HEK293 (cell line): ENCODE results near the gene RND1.
A peak's percentile ranks its signal among the peaks of the same experiment; 100 is the strongest.

Experiments used
- AEBP2 ChIP-seq: fragments of 450-650 bp; formaldehyde crosslinking; IDR thresholded peaks from 2 replicates; pipeline ENCODE4 v1.5.1; 2016; ENCODE audit warnings: missing biosample characterization, missing genetic modification characterization, borderline replicate concordance
- BCL11A ChIP-seq: fragments of 450-650 bp; formaldehyde crosslinking; IDR thresholded peaks from 2 replicates; pipeline ENCODE4 v1.5.1; 2016; ENCODE audit warnings: low read depth, missing biosample characterization, missing genetic modification characterization
- HOXD13 ChIP-seq: sonication (generic); formaldehyde crosslinking; IDR thresholded peaks from 2 replicates; pipeline ENCODE4 v1.8.0; 2022; ENCODE audit warnings: missing genetic modification reagents, borderline replicate concordance
- KLF8 ChIP-seq: fragments of 450-650 bp; formaldehyde crosslinking; IDR thresholded peaks from 2 replicates; pipeline ENCODE4 v1.5.1; 2016; ENCODE audit warnings: missing biosample characterization, missing genetic modification characterization
- MZF1 ChIP-seq: fragments of 450-650 bp; formaldehyde crosslinking; IDR thresholded peaks from 2 replicates; pipeline ENCODE4 v1.5.1; 2017; ENCODE audit warnings: missing biosample characterization, missing genetic modification characterization, borderline replicate concordance
- OSR2 ChIP-seq: fragments of 450-650 bp; formaldehyde crosslinking; IDR thresholded peaks from 2 replicates; pipeline ENCODE4 v1.5.1; 2016; ENCODE audit warnings: missing biosample characterization, missing genetic modification characterization
- PRDM10 ChIP-seq: fragments of 450-650 bp; formaldehyde crosslinking; IDR thresholded peaks from 2 replicates; pipeline ENCODE4 v1.5.1; 2016; ENCODE audit warnings: missing biosample characterization, missing genetic modification characterization
- SETDB1 ChIP-seq: IDR thresholded peaks from one replicate; pipeline ENCODE4 v1.6.1; 2017; ENCODE audit warnings: mild to moderate bottlenecking, low read length, moderate library complexity, mixed read lengths; ENCODE audit not compliant: insufficient read length
- SP2 ChIP-seq: fragments of 450-650 bp; formaldehyde crosslinking; IDR thresholded peaks from 2 replicates; pipeline ENCODE4 v1.5.1; 2016; ENCODE audit warnings: missing biosample characterization, missing genetic modification characterization
- YY2 ChIP-seq: fragments of 450-650 bp; formaldehyde crosslinking; IDR thresholded peaks from 2 replicates; pipeline ENCODE4 v1.5.1; 2016; ENCODE audit warnings: missing biosample characterization, missing genetic modification characterization
- ZBTB1 ChIP-seq: fragments of 450-650 bp; formaldehyde crosslinking; IDR thresholded peaks from 2 replicates; pipeline ENCODE4 v1.5.1; 2016; ENCODE audit warnings: missing biosample characterization, missing genetic modification characterization
- ZBTB6 ChIP-seq: fragments of 450-650 bp; formaldehyde crosslinking; IDR thresholded peaks from 2 replicates; pipeline ENCODE4 v1.5.1; 2017; ENCODE audit warnings: missing biosample characterization, missing genetic modification characterization
- ZBTB8A ChIP-seq: fragments of 450-650 bp; formaldehyde crosslinking; IDR thresholded peaks from 2 replicates; pipeline ENCODE4 v1.5.1; 2016; ENCODE audit warnings: missing biosample characterization, missing genetic modification characterization
- ZFP69B ChIP-seq: fragments of 450-650 bp; formaldehyde crosslinking; IDR thresholded peaks from 2 replicates; pipeline ENCODE4 v1.5.1; 2016; ENCODE audit warnings: missing biosample characterization, missing genetic modification characterization
- ZNF10 ChIP-seq: fragments of 450-650 bp; formaldehyde crosslinking; IDR thresholded peaks from 2 replicates; pipeline ENCODE4 v1.5.1; 2017; ENCODE audit warnings: missing biosample characterization, missing genetic modification characterization
- ZNF175 ChIP-seq: fragments of 450-650 bp; formaldehyde crosslinking; IDR thresholded peaks from 2 replicates; pipeline ENCODE4 v1.5.1; 2016; ENCODE audit warnings: missing biosample characterization, missing genetic modification characterization
- ZNF184 ChIP-seq: fragments of 450-650 bp; IDR thresholded peaks from 2 replicates; pipeline ENCODE4 v1.5.1; 2018; ENCODE audit warnings: missing biosample characterization, mild to moderate bottlenecking, missing genetic modification characterization
- ZNF2 ChIP-seq: fragments of 450-650 bp; formaldehyde crosslinking; IDR thresholded peaks from 2 replicates; pipeline ENCODE4 v1.5.1; 2016; ENCODE audit warnings: missing biosample characterization, missing genetic modification characterization
- ZNF302 ChIP-seq: fragments of 450-650 bp; formaldehyde crosslinking; IDR thresholded peaks from 2 replicates; pipeline ENCODE4 v1.5.1; 2016; ENCODE audit warnings: missing biosample characterization, missing genetic modification characterization, low read depth
- ZNF354C ChIP-seq: fragments of 450-650 bp; formaldehyde crosslinking; IDR thresholded peaks from 2 replicates; pipeline ENCODE4 v1.5.1; 2016; ENCODE audit warnings: missing biosample characterization, missing genetic modification characterization, low read depth, borderline replicate concordance
- ZNF449 ChIP-seq: fragments of 450-650 bp; formaldehyde crosslinking; IDR thresholded peaks from 2 replicates; pipeline ENCODE4 v1.5.1; 2017; ENCODE audit warnings: missing biosample characterization, mild to moderate bottlenecking, missing genetic modification characterization, moderate library complexity
- ZNF473 ChIP-seq: fragments of 450-650 bp; formaldehyde crosslinking; IDR thresholded peaks from 2 replicates; pipeline ENCODE4 v1.5.1; 2017; ENCODE audit warnings: missing biosample characterization, missing genetic modification characterization
- ZNF488 ChIP-seq: fragments of 450-650 bp; formaldehyde crosslinking; IDR thresholded peaks from 2 replicates; pipeline ENCODE4 v1.5.1; 2016; ENCODE audit warnings: missing biosample characterization, missing genetic modification characterization
- ZNF529 ChIP-seq: fragments of 450-650 bp; formaldehyde crosslinking; IDR thresholded peaks from 2 replicates; pipeline ENCODE4 v1.5.1; 2017; ENCODE audit warnings: missing genetic modification characterization, missing biosample characterization; ENCODE audit not compliant: insufficient replicate concordance
- ZNF580 ChIP-seq: fragments of 450-650 bp; formaldehyde crosslinking; IDR thresholded peaks from 2 replicates; pipeline ENCODE4 v1.5.1; 2016; ENCODE audit warnings: missing biosample characterization, missing genetic modification characterization
- ZNF623 ChIP-seq: fragments of 450-650 bp; formaldehyde crosslinking; IDR thresholded peaks from 2 replicates; pipeline ENCODE4 v1.5.1; 2016; ENCODE audit warnings: missing biosample characterization, missing genetic modification characterization
- ZNF624 ChIP-seq: fragments of 450-650 bp; formaldehyde crosslinking; IDR thresholded peaks from 2 replicates; pipeline ENCODE4 v1.5.1; 2017; ENCODE audit warnings: missing biosample characterization, missing genetic modification characterization
- ZNF660 ChIP-seq: fragments of 450-650 bp; IDR thresholded peaks from 2 replicates; pipeline ENCODE4 v1.5.1; 2018; ENCODE audit warnings: missing biosample characterization, mild to moderate bottlenecking, missing genetic modification characterization
- ZNF664 ChIP-seq: fragments of 450-650 bp; formaldehyde crosslinking; IDR thresholded peaks from 2 replicates; pipeline ENCODE4 v1.5.1; 2016; ENCODE audit warnings: missing biosample characterization, missing genetic modification characterization
- ZNF692 ChIP-seq: fragments of 450-650 bp; formaldehyde crosslinking; IDR thresholded peaks from 2 replicates; pipeline ENCODE4 v1.5.1; 2016; ENCODE audit warnings: missing biosample characterization, missing genetic modification characterization

Gene RND1

GRCh38 chr12:48817873-48818830, 47.5 kb downstream of the RND1 start, which contains the start of gene CACNB3 (continued):
- TF ChIP-seq ZNF10 (tag by site-specific recombination) (no peak), ZNF623 (no peak), ZNF692 (tag by site-specific recombination) (peak; percentile 92), ZBTB1 (no peak), PRDM10 (tag by site-specific recombination) (peak; percentile 17; the same call in 1 of the 2 replicates), ZNF2 (tag by site-specific recombination) (peak; percentile 78), YY2 (tag by site-specific recombination) (no peak), ZBTB6 (tag by site-specific recombination) (no peak), SP2 (tag by site-specific recombination) (peak; percentile 97), MZF1 (tag by site-specific recombination) (no peak), HOXD13 (CRISPR knock-in tag) (no peak), ZNF624 (tag by site-specific recombination) (no peak), ZBTB8A (tag by site-specific recombination) (peak; percentile 92), AEBP2 (tag by site-specific recombination) (no peak), ZNF660 (tag by site-specific recombination) (no peak), ZFP69B (peak; percentile 86), BCL11A (tag by site-specific recombination) (no peak), ZNF302 (tag by site-specific recombination) (no peak), ZNF184 (tag by site-specific recombination) (no peak), ZNF488 (tag by site-specific recombination) (no peak), ZNF449 (tag by site-specific recombination) (no peak), ZNF529 (tag by site-specific recombination) (no peak), ZNF175 (tag by site-specific recombination) (no peak), ZNF580 (tag by site-specific recombination) (no peak), KLF8 (tag by site-specific recombination) (peak; percentile 87), ZNF473 (tag by site-specific recombination) (no peak), ZNF354C (tag by site-specific recombination) (no peak), SETDB1 (no peak), OSR2 (tag by site-specific recombination) (no peak), ZNF664 (tag by site-specific recombination) (no peak)
